Left kidney (tissue), 2 donors: ENCODE data around the gene ASB13. TPM values are rescaled to one million over a fixed set of nuclear protein-coding genes. Genes with fewer than 3 reads are reported as not detected.

ENCODE experiments used
- DNase-seq: peaks from one replicate; pipeline ENCODE4 v3.0.0-alpha.2; 2013
- polyA plus RNA-seq: library from polyadenylated mRNA; unstranded; fragments of 120-200 nt; gene quantifications from one replicate; pipeline ENCODE4 v1.2.1, GENCODE V29; 2013; ENCODE audit not compliant: insufficient read length

The ASB13 gene
- polyA plus RNA-seq, 1 donor = 23.1 TPM

- no peak for DNase-seq
Observed at GRCh38 chr10:5678397-5679036, 12.1 kb upstream of the ASB13 start.

- no peak for DNase-seq
Observed at GRCh38 chr10:5670662-5671375, 4.4 kb upstream of the ASB13 start.

DNA sequence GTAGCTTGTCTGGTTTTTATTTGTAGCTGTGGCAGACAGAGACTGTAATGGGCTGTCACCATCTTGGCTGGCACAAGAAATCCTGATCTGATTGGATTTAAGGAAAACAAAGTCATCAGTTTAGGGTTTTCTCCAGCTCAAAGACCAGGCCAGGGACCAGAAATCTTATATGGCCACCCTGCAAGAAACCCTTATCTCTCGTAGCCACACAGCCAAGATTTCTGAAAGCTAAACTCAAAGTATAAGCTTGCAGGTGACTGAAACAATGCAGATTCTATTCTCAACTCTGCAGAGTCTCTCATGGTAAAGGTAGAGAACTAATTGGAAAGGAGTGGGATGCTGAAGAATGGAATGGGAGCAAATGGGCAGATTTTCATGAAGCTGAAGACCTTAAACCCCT, 3.2 kb upstream of the ASB13 start:
- no peak for DNase-seq

DNA sequence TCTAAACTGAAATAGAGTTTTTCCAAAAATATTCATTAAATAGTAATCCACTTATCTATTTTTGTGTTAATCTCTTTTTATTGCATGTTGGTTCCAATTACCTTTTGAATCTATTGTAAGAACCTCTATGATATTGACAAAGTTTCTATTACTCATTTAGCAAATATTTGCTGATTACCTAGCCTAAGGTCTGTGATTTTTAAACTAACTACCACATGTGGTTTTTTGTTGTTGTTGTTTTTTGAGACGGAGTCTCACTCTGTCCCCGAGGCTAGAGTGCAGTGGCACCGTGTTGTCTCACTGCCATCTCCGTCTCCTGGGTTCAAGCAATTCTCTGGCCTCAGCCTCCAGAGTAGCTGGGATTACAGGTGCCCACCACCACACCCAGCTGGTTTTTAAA, 2.0 kb upstream of the ASB13 start:
- no peak for DNase-seq

- DNase-seq = no peak
Observed at GRCh38 chr10:5666841-5667630, 641 bp upstream of the ASB13 start.

DNA sequence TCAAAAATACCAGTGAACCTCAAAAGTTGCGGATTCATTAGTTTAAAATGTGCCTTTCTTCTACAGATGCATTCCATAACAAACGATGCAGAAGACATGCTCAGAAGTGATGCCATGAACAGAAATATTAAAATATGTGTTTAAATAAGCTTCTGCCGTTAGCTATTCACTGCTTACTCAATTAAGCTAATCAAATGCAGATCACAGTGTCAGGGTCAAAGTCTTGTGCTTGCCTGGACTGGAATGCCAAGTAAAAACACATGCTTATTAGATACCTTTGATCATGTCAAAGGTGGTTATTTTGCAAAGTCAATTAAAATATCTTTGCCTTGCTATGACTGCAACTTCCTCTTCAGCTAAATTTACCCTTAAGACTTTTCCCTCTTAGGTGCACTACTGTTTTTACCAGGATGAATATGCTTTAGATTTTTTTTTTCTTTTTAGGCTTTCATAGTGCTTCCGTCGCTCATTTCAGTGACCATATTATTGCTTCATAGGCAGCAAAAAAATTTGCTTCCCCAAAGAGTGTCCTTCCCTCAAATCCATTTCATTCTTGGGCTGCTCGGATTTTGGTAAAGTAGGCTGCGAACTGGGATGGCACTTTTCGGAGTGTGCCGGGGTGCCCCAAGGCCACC, 905 bp downstream of the ASB13 start:
- no peak for DNase-seq

DNA sequence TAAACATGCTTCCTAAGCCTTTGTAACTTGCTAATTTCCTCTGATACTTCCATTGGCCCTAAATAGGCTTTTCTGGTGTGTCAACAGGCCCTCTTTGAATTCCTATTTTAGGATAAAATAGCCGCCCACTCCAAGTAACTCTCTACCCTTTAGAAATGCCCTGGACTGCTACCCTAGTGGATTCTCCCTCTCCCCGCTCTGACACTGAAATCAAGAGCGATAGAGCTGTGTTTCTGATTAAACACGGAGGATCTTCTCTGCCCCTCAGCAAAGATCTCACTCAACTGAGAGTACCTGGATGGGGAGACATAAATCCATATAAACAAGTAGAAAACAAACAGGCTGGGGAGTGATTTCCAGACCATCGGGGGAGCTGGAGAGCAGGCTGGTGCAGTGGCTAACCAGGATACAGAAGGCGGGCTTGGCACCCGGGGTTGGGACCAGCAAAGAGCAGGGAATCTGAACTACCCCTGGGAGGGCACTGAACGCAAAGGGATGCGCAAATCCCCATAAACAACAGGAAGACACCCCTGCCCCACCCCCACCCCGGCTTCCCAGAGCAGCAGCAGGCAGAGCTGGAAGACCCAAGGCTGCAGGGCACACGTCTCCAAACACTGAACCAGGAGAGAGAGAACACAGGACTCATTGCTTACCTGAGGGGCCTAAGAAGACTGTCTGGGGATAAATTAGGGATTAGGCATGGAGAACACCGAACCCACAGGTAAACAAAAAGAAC, 2.5 kb downstream of the ASB13 start:
- no peak for DNase-seq

DNA sequence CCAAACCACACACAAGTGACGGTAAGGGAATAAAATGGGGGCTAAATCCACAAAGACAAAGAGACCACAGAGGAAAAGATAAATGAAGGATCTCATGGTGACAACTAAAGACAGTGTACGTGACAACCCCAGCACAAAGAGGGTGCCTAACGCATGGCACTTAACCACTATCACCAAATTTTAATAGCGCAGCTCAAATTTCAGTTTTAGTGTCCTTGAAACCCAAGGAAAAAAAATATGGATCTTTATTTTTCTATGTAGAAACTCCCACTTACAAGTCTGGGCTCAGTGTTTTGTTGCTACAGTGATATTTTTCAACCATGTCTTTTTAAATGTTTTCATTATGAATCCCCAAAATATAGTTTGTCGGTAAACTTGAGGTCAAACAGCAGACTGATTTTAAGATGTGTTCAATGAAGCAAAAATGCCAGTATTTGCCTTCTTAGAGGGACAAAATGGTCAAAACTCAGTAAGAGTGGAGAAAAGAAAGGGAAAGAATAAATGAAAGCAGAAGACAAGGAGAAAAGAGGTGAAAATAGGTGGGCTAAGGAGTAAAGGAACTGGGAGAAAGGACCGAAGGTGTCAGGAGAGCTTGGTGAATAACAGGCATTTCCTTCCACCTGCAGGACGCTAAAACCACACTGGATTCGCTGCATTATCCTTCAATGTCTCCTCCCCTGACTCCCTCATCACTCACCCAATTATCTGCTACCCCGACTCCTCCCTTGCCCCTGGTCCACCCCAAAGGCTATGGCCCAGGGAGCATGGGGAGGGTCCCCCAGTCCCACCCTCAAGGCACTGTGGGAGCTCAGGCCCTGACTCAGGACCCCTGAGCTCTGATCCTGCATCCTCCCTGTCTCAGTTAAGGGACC, 3.5 kb downstream of the ASB13 start:
- DNase-seq = no peak

- DNase-seq = no peak
Observed at GRCh38 chr10:5661043-5661442, 5.4 kb downstream of the ASB13 start.

DNA sequence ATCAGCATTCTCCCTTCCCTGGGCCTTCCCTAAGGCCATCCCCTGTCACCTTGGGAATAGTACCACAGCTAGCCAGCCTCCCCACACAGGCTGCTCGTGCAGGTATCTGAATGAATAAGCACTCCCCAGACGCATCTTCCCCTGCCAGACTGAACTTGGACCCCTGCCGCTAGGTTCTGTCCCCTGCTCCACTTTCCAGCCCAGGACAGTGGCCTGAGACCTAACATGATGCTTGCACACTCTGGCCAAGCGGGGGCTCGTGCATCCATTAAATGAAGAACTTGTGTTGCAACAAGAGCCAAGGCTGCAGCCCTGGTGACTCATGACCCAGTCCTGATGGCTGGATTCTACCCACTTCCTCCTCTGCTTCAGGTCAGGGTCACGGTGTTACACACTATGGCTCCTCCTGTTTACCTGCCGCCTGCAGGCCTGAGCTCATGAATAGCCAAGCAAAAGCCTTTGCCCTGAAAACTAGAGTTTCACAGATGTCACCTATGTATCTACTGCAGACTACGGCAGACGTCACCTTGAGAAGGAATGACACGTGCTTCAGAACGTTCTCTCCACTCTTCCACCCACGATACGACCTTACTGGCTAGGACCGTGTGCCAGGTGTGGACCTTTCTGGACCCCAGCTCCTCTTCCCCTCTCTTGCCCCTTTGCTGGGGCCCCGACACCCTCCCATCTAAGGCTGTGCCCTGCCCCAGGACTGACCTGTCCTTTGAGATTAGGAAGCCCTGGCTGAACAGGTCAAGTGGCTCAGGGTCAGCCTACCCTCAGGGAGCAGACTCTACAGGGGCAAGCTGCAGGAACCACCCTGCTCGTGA, 6.5 kb downstream of the ASB13 start:
- no peak for DNase-seq

DNA sequence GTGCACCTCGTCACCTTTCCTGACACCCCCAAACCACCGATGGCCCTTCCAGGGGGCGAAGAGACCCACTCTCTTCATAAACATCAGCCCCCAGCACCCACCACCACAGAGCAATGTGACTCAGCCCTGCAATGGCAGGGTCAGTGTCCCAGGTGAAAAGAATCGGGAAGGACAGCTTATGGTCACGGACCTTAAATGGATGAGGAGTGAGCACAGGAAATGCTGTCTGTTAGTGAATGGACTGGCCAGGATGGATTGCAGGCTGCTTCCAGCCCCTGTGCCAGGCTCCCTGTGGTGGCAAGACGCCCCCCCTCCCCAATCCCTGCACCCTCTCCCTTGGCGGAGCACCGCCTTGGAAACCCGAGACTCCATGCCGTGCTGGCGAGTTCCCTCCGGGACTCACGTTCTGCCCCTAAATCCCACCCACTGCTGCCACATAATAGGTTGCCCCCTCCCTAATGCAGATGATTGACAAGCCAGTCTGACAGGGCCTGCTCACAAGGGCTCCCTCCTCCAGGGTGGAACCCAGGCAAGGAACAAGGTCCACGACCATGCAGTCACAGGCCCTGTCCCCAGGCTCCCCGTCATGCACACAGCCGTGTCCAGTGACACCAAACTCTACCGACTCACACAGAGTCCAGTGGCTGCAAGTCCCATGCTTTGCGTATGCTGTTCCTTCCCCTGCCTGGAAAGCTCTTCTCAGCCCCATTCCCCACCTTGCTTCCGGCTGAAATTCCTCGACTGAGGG, 7.3 kb downstream of the ASB13 start:
- no peak for DNase-seq

- no peak for DNase-seq
Observed at GRCh38 chr10:5656737-5657579, 9.4 kb downstream of the ASB13 start.

DNA sequence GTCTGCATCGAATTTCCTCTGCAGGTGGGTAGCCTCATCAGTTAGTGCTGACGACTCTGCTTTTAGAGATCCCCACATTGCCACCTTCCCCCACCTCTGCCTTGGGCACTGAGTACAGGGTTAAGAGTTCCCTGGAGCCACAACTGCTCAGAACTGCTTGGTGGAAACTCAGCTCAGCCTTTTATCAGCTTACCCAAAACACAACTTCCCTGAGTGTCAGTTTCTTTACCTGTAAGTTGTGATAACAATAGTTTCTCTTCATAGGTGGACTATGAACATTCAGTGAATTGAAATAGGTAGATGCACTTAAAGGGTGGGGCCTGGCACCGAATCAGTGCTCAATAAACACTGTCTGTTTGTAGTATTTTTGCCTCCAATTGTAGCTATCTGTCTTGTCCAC, 11.3 kb downstream of the ASB13 start:
- no peak for DNase-seq

DNA sequence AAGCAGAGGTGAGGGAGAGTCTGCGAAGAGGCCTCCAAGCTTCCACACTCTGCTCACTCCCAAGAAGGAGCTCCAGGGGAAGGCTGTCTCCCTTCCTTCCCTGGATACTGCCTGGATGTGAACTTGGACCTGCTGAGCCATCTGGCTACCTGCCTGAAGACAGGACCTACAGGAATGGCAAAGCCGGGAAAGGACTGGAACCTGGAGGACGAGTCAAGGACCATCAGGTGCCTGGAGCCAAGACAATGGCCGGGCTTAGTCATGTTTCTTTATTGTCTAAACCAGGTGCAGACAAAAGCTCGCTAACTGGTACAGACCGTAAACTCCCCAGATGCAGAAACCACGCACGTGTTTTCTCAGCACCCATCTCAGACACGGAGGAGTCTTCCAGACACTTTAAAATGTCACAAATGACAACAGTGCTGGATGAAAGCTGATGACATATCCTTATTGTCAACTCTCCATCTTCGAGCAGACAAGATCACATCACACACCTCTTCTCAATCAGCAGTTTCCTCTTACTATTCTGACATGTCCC, 12.1 kb downstream of the ASB13 start:
- DNase-seq = no peak

GRCh38 chr10:5652746-5653145, 13.6 kb downstream of the ASB13 start:
- no peak for DNase-seq

DNA sequence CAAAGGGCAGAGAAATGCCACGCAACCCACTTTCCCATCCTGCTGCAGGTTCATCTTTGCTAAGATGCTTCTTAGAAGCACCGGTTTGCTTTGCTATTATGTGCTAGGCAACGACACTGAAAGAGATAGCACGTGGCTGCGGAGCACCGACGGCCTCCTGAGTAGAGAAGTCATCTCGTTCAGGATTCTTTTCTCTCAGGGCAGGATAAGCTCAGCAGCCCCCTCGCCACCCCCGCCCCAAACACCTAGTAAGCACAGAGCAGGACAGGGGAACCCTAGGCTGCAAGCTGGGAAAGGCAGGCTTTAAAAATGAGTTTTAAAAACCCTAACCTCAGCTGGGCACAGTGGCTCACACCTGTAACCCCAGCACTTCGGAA, 15.0 kb downstream of the ASB13 start:
- no peak for DNase-seq

DNA sequence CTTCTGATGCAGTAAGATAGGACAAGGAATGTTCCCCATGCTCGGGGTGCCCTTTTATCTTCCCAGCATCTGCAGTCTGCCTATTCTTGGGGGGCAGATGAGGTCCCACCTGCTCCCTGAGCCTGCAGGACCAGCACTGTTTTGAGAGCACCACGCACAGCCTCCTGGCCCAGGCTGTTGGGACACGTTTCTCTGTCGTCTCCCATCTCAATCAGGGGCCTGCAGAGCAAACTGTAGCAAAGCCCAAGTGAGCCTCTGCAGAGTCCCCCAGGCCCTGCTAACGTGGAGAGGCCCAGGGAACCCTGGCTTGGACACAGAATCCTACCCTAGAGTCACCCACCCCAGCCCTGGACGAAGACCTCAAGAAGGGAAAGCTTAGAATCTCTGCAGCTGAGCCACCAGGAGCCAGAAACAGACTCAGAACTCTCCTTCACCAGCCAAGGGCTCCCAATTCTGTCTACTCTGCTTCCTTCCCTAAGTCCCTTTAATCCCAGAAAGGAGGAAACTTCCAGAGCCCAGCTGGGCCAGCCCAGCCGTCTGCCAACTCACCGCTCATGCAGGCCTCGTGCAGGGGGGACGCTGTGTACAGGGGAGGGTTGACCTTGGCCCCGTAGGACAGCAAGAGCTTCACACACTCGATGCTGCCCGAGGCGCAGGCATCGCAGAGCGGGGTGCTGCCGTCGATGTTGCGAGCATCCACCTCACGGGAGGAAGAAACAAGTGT, 15.6 kb downstream of the ASB13 start:
- no peak for DNase-seq
